ENCODE results near the gene NCKIPSD. TPM values are rescaled to one million over a fixed set of nuclear protein-coding genes. Genes with fewer than 3 reads are reported as not detected.

NCKIPSD gene
- polyA plus RNA-seq, 1 donor, result 7.5 TPM

DNA sequence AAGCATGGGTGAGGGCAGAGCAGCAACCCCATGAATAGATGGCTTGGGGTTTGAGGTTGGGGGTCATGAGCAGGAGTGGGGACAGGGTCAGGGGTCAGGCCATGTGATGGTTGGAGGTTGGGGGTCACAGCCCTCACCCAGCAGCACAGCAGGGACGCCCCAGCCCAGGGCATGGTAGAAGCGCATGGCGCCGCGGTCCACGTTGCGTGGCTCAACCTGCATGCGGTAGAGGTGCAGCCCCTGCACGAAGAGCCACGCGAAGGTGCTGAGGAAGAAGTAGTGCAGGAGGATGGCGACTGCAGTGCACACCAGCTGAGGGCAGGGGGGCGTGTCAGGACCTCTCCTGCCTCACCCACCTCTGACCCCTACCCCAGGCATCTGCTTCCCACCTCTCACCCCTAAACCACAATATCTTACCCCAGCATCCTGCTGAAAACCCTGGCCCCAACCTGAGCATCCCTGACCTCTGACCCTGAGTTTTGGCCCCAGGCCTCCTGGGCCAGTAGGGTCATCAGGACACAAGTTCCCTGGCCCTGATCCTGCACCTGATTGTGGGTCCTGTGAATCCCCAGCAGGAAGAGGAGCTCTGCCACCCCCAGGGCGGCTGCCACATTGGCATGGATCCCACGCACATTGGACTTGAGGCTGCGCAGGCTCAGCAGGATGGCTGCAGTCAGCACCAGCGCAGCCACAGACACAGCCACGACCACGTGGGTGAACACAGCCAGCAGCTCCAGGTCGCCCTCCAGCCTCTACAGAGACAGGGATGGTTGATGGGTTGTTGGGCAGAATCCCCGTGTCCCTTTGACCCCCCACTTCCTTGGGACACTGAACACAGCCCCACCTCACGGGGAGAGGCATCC is 40.6 kb downstream of the NCKIPSD start:
- DNase-seq, result no peak

- no peak for DNase-seq
Observed at GRCh38 chr3:48642605-48643004, 43.1 kb downstream of the NCKIPSD start.

DNA sequence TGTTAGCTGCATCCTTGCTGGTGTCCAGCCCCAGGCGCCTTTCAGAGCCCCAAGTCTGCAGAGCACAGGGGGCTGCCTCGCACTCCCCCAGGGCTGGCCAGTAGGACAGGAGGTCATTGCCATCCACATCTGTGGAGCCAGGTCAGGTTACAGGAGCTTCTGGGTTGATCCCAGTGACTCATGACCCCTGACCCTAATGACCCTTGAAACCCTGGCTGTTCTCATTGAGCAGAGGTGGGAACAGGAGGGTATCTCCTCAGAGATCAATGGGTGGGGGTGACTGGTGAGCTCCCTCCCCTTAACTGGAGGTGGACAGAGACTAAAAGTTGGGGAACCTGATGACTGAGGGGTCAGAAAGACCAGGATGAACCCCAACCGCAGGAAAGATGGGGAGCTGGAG is 44.3 kb downstream of the NCKIPSD start:
- no peak for DNase-seq

- no peak for DNase-seq
Observed at GRCh38 chr3:48639944-48640606, 45.6 kb downstream of the NCKIPSD start.

- DNase-seq, result no peak
Observed at GRCh38 chr3:48637305-48637704, 48.4 kb downstream of the NCKIPSD start.

- DNase-seq, result no peak
Observed at GRCh38 chr3:48636149-48636655, 49.5 kb downstream of the NCKIPSD start.

DNA sequence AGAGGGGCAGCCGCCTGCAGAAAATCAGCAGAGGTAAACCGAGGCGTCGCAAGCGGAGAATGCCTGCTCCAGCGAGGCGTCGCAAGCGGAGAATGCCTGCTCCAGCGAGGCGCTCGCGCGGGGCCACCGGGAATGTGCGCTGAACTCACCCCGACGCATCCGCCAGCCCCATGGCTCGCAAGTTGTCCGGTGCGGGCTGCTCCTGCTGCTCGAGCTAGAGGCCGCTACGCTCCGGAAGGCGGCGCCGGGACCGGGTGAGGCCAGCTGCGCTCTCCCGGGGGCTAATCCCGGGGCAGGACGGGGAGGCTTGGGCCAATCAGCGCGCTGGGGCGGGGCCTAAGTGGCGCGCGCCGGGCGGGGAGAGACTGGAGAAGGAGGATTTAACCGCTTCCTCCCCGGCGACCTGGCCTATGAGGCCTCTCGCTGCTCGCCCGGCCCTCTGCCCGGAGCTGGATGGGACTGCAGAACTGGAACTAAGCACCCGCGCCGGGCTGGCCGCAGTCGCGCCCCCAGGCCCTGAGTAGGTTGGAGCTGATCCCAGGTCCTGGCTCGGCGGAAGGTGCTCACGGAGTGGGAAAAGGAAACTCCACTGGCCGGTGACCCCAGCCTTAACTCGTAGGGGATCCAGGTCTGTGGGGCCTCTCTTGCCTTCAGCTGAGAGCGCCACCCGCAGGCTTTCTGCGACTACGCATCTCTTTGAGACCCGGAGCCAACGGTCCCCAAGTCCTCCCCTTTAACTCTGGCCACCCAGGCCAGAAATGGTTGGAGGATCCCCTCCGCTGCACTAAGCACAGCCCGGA is 50.3 kb downstream of the NCKIPSD start, which contains the start of gene SLC26A6:
Gene SLC26A6 (minus strand): TSS at position 240 of the 800 bp plus-strand sequence. CDS start 68 bp downstream, at position 172.
- peak; percentile 97 for DNase-seq

DNA sequence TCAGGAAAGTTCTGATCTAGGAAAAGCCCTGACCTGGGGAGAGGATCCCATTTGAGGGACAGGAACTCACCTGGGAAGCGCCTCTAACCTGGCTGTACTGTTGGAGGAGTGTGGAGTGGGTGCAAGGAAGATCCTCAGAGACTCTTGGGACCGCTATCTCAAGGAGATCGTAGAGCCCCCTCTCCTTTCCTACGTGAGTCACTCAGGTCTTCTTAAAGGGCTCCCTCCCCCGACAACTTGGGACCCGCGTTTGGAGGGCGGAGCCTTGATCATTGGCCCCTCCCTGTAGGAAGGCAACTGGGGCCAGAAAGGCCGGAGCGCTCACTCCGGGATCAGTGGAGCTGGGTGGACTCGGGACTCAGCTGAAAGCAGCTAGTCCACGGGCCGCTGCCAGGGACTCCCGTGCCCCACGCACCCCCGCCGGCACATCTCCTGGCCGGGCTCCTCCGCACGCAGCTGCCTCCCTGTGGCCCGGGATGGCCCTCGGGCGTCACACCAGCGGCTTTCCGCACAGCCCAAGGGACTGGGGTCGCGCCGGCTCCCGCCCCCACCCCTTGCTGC is 51.0 kb downstream of the NCKIPSD start:
- peak; percentile 14 for DNase-seq

DNA sequence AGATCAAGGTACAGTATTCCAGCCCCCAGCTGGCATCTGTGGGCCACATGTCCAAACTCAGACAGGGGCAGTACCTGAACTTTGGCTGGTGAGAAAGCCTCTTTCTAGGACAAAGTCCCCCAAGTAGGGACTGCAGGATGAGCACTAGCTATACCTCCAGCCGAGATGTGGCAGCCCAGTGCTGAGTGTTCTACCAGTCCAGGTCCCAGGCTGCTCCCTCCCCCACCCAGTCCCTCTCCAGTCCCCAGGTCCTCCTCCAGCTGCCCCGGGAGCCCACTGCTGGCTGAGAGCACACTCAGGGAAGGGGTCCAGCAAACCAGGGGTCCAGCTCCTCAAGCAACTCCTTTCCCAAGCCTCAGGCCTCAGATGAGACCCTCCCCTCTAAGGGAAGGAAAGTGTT is 52.0 kb downstream of the NCKIPSD start:
- DNase-seq, result no peak

DNA sequence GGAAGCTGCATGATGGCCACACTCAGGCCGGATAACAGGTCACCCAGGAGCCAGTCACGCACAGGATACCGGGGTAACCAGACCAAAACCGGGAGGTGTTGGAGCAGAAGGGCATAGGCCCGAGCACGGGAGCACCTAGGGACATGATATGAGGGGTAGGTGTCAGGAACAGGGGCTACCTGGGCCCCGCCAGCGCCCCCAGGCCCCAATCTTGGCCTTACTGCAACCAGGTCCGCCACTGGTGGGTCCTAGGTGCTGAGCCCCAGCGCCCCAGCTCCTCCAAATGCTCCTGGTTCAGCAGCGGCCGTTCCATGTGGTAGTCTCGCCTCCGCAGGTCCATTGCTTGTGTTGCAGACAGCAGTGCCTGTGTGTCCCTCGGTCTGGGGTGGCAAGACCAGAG is 52.5 kb downstream of the NCKIPSD start:
- DNase-seq, result no peak

DNA sequence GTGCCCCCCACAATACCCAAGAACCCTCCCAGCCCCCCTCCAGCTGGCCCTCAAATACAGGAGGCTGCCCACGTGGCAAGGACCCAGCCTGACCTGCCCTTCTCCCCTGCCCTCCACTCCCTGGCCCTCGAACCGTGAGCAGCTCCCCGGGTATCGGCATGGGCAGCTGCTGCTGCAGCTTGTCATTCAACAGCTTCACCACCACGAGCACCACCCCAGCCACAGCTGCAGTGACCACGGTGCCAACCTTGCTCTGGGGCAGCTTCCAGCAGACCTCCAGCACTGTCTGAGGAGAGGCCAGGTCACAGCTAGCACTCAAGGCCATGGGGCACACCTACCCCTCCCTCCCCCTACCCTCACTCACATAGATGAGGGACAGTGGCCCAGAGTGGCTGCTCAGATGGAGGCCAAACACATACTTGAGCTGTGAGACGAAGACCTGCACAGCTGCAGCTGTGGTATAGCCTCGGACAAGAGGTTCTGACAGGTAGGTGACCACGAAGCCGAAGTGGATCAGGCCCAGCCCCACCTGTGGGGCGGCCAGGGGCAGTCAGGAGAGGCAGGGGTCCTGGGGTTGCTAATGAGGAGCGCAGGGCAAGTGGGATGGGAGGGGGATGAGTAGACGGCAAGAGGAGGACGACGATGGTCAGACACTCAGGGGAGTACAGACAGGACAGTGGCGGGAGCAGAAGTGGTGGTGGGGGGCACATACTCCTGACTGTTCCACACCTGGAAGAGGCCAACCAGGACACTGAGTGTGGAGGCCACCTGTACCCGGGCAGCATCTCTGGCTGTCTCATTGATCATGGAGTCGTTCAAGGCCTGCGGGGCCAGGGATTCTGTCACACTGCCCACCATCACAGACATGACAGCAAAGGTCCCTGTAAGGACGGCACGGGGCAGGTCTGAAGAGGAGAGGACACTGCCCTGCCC is 53.9 kb downstream of the NCKIPSD start:
- no peak for DNase-seq

DNA sequence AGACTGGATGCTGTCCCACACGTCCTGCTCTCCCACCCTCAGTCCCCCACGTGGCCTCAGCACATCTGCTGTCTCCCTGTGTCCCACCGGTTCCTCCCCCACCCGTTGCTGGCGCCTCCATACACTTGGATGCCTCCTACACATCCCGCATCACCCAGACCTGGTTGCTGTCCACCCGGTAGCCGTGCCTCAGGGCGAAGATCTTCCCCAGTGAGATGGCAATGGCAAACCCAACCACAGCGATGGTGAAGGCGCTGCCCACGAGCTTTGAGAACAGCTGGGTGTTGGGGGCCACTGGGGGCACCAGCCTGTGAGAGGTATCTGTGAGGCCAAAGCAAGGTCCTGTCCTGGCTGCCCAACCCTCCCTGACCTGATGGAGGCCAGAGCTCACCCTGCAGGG is 54.9 kb downstream of the NCKIPSD start:
- DNase-seq, result no peak

DNA sequence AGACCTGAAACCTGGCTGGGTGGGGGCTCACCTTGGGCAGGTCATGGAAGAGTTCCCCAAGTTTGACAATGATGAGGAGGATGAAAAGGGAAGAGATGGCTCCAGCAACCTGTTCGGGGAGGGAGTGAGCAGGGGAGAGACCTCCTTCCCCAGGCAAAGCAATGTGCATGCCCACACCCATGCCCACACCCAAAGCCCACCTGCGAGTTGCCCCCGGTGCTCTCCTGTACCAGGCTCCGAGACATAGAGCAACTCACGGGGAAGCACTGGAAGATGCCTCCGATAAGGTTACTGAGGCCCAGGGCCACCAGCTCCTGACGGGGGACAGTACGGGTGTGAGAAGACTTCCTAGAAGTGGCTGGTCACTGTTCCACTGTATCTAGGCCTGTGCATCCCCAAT is 55.3 kb downstream of the NCKIPSD start:
- DNase-seq, result no peak

- no peak for DNase-seq
Observed at GRCh38 chr3:48629894-48630293, 55.8 kb downstream of the NCKIPSD start.

- DNase-seq, result no peak
Observed at GRCh38 chr3:48628277-48629017, 57.3 kb downstream of the NCKIPSD start.

- no peak for DNase-seq
Observed at GRCh38 chr3:48625600-48625999, 60.1 kb downstream of the NCKIPSD start.

GRCh38 chr3:48624767-48625166 is 60.9 kb downstream of the NCKIPSD start:
- no peak for DNase-seq

DNA sequence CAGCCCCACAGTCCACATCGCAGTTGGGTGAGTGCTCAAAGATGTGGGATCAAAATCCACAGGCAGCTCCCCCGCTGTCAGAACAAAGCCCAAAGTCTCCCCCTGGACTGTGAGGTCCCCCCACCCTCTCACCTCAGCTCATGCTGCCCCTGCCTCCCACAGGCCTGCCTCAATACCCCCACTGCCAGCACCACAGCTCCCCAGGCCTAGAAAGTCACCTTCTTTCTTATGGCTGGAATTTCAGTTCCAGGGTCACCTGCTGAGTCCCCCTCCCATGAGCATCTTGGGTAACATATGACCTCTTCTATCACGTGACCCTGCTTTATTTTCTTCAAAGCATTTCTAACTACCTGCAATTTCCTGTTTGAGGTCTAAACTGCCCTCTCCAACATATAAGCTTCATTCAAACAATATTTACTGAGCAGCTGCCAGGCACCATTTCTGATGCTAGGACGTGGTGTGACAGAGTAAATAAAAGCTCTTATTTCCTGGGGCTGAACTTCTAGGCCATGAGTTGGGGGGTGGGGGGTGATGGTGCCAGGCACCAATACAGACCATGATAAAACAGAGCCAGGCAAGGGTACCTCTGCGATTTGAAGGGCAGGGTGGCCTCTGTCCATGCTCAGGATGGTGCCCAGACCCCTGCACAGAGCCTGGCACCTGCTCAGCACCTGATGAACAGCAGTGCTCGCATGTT is 61.7 kb downstream of the NCKIPSD start:
- no peak for DNase-seq
